ENCODE measurements around the gene EFHC2.

DNA sequence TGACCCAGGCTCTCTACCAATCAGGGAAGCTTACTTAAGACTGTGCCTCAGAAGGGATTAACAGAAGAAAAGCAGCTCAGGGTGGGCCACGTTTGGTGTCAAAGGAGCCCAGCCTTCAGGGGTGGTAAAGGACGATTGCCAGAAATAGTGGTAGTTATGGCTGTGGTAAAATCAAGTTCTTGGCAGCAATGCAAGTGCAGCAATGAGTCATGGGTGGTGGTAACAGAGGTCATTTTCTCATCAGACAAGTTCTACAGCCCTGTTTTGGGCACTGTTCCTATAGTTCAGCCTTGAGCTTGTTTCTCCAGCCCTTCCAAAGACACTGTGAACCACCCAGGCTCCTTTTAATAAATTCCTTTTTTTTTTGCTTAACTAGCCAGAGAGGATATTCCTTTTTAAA lies 120.3 kb downstream of the EFHC2 start:
- TF ChIP-seq CTCF (IDR thresholded peaks at IDR 0.05) (no peak), POLR2A (IDR thresholded peaks at IDR 0.05) (no peak)
